GM18909 (cell line): ENCODE data around the gene DYNLT2.
"Not testable (repeated sequence)": the region's sequence is repeated elsewhere in the genome, so short reads cannot be mapped to it uniquely, and the experiment has no call there.

ENCODE experiments used
- ATAC-seq: cut with Tn5 transposase; IDR thresholded peaks from one replicate; pipeline ENCODE4 v1.9.1; 2021; ENCODE audit warnings: mild to moderate bottlenecking; ENCODE audit not compliant: unreplicated experiment, poor library complexity

Gene DYNLT2

DNA sequence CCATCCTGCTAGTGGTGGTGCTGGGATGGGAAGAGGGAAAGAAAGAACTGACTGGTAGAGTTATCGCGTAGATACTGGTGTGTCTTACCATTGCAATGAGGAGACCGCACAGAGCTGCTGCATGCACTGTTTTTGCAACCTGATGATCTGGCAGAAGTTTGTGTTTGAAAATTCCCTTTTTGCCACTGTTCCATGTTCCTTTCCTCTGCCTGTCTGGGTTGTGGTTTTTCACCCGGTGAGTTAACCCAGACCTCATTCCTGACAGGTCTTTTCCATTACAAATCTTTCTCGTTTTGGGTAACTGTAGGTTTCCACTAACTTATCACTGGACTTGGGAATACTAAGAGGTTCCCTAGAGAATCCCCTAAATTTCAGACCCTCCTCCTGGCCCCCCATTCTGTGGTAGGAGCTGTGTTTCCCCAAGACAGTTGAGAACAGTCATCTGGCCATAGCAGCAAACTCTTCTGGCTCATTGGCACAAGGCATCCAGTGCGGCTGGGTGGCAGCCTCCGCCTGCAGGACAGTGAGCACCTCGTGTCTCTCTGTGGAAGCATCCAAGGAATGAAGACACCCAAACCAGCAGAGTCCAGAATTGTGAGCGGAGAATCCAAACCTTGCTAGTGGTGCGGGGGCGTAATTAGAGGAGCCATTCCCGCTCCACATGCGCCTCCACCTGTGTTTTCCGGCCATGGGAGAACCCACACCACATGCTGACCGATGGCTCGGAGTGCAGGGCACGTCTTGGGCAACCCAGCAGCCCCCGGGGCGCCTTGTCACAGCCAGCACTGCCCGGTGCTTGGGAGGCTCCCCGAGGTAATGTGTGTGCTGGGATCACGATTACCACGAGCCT lies 32.8 kb upstream of the DYNLT2 start:
- no peak for ATAC-seq

DNA sequence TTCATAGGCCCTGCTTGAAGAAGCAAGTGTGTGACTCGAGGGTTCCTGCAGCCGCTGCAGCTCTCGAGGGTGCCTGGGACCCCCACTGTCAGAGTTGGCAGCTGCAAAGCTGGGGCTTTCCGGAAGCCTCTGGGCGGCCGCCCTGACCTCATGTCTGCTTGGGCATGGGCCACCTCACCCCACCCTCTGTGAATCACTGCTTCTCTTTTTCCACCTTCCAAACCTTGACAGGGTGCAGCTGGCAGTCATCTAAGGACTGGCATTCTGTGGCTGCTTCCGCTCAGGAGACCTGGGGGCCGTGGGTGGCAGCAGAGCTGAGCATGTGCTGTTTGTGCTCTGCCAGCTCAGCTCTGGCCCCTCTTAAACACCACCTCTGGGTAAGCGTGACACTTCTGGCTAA lies 32.0 kb upstream of the DYNLT2 start:
- no peak for ATAC-seq

DNA sequence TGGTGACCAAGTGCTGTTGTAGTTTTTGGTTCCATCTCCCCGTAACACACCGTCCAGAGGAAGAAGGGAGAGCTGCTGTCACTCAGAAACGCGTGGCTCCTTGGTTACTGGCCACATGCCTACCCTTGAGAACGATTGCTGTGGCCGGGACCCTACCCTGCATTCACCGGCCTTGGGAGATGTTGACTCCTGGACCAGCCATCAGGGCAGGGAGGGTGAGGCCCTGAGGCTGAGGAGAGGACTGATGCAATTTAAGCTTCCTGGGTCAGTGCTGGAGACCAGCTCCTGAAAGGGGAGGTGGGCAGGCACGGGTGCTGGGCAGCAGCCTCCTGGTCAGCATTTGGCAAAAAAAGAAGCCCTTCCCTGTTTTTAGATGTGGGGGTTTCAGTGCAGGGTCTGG lies 31.6 kb upstream of the DYNLT2 start:
- ATAC-seq: no peak

DNA sequence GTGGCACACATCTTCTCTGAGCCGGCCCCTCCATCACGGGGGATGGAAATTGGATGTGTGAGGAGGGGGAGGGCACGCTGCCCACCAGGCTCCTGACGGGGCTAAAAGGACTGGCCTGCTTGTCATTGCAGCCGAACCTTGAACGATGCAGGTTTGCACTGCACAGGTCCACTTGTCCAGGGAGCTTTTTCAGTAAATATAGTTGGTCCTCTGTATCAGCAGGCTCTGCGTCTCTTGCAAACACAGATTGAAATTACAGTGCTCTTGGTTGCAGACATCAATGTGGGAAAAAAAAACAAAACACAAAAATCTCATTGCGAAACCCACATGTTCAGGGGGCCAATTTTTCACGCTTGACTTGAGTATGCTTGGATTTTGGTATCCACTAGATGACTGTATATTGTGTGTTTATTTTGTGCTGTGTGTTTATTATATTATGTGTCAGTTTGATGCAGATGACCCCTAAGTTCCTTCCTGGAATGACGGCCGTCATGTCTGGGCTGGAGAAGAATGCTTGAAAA lies 29.3 kb upstream of the DYNLT2 start:
- no peak for ATAC-seq

DNA sequence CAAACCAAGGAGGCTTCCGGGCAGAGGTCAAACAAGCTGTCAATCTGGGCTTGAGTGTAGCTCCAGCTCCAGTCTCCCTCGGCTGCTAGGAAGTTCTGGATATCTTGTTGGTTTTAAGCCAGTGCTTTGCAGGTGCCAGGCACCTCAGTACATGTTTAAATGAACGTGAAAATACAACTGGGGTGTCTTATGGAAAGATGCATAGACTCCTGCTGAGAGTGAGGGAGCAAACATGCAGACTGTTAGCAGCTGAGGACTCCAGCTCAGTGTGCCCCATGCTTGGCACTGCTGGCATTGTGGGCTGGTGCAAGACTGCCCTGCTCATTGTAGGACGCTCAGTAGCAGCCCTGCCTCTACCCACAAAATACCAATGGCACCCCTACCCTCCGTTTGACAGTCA lies 28.5 kb upstream of the DYNLT2 start:
- ATAC-seq: no peak

DNA sequence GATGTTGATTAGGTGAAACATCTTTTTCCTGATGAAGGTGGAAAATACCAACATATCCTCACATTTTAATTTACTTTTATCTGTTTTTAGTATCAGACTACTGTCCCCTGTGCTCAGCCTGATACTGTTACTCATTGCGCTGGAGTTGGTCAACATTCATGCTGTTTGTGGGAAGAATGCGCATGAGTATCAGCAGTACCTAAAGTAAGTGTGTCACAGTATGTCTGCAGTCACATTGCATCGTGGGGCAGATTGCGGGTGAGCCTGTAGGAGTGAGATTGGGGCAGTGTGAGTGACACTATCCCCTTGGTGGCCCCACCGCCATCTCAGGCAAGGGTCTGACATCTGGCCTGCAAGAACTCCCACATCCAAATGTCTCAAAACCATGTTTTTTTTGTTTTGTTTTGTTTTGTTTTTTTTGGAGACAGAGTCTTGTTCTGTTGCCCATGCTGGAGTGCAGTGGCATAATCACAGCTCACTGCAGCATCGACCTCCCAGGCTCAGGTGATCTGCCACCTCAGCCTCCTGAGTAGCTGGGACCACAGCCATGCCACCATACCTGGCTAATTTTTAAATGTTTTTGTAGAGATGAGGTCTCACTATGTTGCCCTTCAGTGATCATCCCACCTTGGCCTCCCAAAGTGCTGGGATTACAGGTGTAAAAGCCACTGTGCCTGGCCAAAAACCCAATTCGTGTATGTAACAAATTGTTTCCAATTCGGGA lies 27.9 kb upstream of the DYNLT2 start:
- ATAC-seq: no peak

DNA sequence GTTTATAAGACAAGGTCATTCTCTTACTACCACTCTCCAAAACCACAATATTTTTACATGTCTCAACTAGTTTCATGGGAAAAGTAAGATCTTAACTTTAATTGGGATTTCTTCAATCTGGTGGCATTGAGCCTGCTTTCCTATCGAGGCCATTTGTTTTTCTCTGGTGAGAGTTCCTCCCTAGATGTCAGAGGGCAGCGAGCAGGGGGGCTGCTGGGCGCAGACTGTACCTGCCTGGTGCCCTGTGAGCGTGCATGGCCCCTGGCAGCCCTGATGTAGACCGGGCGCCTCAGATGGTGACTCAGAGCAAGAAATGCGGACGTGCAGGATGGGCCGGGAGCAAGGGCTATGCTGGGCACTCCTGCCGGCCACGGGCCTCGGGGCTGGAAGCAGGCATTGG lies 27.3 kb upstream of the DYNLT2 start:
- no peak for ATAC-seq

DNA sequence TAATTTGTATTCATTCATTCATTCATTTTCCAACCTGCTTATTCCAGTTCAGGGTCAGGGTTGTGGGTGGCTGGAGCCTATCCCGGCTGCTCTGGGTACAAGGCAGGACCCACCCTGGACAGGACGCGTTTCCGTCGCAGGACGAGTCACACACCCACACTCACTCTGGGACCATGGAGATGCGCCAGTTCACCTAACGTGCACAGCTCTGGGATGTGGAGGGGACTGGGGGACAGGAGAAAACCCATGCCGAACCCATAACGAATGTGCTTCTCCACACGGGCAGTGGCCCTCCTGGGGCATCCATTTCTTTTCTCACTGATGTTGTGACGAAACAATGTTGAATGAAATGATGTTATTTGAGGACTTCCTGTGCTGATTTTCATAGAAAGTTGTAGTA lies 26.5 kb upstream of the DYNLT2 start:
- no peak for ATAC-seq

DNA sequence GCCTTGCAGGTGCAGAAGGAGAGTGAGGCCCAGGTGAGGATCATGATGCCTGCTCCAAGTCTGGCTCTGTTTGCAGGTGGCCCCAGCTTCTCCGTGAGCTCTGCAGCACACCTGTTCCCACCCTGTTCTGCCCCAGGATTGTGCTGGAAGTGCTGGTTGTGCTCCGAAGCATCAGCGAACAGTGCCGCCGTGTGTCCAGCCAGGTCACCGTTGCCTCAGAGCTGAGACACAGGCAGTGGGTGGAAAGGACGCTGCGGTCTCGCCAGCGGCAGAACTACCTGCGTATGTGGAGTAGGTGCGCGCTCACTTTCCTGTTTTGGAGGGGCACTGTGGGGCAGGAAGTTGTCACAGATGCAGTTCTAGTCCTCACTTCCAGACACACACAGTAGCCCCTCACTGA lies 25.0 kb upstream of the DYNLT2 start:
- ATAC-seq: no peak

DNA sequence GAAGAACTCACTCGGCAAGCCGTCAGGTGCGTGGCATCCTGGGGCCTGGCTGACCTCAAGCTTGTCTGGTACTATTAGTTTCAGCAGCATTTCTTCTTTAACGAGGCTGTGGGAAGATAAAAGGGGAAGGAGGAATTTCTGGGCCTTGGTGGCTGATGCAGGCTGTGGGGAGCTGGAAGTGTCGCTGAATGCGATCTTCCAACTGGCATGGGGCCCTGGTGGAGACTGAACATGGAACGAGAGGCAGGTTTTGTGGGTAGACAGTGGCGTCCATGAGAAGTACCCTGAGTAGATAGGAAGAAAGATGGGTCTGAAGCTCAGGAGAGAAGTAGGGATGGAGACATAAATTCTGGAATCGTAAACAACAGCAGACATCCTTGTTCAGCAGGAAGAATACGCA lies 23.9 kb upstream of the DYNLT2 start:
- ATAC-seq: no peak

DNA sequence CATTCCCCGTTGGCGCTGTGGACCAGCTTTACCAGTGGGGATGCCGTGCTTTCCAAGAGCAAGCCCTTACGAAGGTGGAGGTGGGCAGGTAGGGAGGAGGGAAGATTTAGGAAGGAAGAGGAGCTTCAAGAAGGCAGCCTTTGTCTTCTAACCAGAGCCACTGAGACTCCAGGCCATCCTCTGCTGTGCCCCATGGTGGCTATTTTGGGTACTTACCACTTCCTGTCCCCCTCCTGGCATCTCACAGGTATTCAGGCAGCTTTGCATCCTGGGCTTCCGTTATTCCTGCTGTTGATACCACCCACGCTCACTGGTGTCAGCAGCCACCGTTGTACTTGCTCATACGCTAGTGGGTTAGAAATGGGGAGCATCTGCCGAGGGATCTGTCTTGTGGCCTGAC lies 23.0 kb upstream of the DYNLT2 start:
- no peak for ATAC-seq

DNA sequence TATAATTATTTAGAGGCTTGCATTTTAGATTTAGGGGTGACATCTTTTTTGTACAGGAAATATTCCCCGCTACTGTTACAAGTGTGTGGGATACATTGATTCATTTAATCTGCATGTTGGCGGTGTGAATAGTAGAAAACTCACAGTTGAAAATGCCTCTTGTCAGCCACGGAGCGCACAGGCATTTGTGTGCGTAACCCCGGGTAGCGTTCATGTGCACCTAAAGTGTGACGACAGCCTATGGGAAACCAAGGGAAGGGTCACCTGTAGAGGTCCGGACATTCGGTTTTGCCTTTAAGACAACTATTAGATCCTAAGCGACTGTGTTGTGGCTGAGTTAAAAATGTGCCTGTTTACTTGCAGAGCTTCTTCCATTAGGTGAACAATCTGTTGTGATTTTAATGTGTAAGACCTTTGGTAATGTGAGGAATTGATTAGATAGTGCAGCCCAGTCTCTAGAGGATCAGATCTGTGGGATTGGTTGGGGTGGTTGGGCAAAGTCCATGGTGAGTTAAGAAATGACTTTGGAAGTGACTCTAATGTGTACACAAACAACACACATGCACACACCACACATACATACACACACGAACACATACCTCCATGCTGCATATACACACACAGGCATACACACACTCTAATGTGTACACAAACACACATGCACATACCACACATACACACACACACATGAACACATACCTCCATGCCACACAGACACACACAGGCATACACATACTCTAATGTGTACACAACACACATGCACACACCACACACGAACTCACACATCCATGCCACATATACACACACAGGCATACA lies 15.8 kb upstream of the DYNLT2 start:
- ATAC-seq: no peak

DNA sequence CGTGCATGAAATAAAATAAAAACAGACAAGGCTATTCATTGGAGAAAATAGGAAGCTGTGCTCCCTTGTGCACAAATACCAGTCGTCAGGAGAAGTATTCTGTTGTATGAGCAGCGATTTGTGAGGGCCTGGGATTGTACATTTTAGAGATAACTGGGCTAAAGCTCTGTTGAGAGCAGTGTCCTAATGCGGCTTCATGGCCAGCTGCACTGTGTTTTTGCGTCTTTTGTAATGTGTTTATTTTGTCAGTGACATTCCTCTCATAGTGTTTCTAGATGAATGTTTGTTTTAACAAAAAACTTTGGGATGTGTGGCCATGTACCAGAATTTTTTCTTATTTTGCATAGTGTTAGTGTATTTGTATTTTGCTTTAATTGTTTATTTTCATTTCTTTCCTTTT lies 14.9 kb upstream of the DYNLT2 start:
- ATAC-seq: no peak

DNA sequence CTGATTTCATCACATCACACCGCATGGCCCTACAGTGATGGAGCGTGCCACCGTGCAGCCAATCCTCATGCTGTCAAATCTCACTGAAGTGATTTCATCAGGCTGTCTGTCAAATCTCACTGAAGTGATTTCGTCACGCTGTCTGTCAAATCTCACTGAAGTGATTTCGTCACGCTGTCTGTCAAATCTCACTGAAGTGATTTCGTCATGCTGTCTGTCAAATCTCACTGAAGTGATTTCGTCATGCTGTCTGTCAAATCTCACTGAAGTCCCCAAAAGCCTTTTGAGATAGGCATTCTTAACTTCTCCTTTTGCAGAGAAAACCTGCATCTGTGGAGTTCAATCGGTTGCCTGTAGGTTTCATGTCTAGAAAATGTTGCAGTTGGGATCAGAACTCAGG lies 14.4 kb upstream of the DYNLT2 start:
- ATAC-seq: not testable (repeated sequence)

DNA sequence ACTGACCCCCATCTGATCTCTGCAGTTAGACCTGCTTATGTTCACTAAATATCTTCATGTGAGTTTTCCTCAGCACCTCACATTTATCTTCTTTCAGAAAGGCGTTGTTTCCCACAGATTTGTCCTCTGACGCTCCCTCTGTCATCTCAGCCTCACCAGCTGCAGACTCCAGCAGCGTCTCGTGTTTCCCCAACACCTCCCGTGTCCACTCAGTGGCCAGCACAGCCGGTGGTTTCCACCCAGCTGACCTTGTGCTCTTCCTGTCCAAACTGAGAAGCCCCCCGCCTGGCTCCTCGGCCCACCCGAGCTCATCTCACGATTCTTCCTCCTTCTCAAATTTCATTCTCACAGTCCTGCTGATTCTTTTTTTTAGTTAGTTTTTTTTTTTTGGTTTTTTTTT lies 12.5 kb upstream of the DYNLT2 start:
- no peak for ATAC-seq

DNA sequence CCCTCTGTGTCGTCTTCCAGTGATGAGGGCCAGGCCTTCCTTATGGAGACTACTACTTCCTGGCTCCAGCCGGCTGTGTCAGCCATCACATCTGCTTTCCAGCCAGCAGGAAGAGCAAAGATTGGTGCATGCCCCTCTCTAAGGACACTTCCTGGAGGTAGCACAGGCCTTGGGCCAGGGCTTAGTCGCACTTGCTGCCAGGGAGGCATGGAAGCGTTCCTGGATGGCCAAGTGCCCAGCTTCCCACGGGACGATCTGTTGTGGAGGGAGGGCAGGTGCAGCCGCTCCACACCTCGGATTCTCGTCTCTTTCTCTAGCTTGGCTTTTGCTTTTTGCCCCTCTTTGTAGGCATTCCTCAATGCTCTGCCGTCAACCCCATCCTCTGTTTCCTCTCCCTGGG lies 11.9 kb upstream of the DYNLT2 start:
- no peak for ATAC-seq

DNA sequence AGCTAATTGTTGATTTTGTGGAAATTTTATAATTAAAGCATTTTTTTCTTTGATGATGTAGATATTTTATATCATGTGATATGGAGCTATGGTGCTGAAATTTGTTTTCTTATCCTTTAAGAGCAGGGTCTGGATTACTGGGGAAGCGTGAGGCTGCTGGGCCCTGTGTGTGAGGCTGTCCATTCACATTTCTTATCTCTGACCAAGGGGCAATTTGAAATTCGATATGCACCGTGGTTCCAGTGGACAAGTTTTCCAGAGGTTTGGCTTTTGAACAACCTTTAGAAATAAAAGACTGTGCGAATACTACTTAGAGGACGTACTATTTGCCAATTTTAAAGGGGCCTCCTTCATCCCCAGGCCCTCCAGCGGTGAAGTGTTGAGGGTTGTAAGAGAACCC lies 3.8 kb upstream of the DYNLT2 start:
- no peak for ATAC-seq

DNA sequence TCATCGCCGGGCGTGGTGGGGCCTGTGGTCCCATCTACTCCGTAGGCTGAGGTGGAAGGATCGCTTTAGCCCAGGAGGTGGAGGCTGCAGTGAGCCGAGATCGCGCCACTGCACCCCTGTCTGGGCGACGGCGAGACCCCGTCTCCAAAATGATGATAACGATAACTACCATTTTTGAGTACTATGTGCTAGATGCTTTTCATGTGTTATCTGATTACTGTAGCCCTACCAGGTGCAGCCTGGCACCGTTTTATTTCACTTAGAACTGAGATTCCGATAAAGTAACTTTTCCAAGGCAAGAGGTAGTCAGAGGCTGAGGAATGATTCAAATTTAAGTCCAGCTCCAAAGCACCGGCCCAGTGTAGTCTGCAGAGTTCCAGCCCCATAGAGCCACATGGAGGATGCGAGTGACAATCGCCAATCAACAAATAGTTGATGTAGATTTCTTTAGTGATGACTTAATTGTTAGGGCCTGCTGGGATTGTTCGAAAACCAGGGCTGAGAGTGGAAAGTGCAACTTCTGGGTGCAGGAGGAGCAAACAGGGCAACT lies 777 bp upstream of the DYNLT2 start:
- no peak for ATAC-seq

DNA sequence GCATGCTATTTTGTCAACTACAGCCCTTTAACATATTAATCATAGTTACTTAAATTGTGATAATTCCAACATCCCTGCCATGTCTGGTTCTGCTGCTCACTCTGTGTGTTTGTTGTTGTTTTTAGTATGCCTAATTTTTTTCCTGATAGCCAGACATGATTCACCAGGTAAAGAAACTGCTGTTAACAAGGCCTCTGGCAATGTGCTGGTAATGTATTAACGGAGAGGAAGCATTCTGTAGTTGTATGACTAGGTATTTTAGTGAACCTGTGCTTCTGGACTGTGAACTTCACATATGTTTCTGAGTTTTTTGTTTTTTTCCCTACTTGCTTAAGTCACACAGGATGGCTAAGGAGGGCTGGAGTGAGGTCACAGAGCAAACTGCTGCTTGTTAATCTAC lies 4.8 kb downstream of the DYNLT2 start:
- no peak for ATAC-seq

DNA sequence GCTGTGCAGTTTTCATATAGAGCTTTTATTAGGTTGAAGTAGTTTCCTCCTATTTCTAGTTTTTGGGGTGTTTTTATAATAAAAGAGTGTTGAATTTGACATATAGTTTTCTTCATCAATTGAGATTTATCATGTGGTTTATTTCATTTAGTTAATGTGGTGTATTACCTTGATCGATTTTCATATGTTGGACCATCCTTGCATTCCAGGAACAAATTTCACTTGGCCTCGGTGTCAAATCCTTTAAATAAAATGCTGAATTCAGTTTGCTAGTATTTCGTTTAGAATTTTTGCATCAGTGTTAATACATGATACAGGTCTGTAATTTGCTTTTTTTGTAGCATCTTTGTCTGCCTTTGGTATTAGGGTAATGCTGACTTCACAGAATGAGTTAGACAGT lies 6.0 kb downstream of the DYNLT2 start:
- no peak for ATAC-seq

DNA sequence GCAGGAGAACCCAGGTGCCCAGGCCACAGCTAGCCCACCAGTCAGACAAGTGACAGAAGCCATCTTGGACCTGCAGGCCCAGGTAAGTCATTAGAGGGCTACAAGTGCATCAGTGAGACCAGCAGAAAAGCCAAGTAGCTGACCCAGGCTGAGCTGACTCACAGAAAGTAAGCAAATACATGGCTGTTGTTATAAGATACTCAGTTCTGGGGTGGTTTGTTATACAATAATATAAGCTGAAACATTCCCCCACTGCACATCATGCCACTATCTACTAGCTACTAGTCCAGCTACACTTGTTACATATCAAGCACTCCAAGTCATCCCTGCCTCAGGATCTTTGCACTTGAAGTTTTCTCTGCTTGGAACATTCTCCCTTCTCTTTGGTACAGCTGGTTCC lies 10.0 kb downstream of the DYNLT2 start:
- no peak for ATAC-seq
